COLO668 (cell line): Measurements from ENCODE around the gene TELO2.
A peak's percentile ranks its signal among the peaks of the same experiment; 100 is the strongest.

Experiments used
- DNase-seq: peaks from one replicate; lab custom pipeline; 2025; ENCODE audit not compliant: unreplicated experiment; lab: John Stamatoyannopoulos, UW

TELO2 gene

DNA sequence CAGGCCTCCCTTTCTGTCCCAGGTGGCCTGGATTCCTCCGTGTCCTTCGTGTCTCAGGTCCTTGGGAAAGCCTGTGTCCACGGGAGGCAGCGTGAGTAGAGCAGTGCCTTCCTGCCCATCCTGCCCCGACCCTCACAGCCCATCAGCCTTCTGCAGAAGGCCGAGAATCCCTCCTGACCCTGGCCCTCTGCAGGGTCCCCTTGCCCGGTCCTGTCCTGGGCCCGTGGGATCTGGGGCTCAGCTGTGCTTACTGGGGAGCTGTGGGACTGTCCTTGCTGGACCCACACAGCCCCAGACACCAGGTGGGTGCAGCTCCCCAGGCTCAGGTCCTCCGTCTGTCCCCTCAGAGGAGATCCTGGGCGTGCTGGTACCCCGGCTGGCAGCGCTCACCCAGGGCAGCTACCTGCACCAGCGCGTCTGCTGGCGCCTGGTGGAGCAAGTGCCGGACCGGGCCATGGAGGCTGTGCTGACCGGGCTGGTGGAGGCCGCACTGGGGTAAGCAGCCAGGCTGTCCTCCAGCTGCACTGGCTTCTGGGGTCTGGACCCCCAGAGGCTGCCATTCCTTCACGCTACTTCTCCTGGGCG is 3.9 kb downstream of the TELO2 start:
- no peak for DNase-seq

DNA sequence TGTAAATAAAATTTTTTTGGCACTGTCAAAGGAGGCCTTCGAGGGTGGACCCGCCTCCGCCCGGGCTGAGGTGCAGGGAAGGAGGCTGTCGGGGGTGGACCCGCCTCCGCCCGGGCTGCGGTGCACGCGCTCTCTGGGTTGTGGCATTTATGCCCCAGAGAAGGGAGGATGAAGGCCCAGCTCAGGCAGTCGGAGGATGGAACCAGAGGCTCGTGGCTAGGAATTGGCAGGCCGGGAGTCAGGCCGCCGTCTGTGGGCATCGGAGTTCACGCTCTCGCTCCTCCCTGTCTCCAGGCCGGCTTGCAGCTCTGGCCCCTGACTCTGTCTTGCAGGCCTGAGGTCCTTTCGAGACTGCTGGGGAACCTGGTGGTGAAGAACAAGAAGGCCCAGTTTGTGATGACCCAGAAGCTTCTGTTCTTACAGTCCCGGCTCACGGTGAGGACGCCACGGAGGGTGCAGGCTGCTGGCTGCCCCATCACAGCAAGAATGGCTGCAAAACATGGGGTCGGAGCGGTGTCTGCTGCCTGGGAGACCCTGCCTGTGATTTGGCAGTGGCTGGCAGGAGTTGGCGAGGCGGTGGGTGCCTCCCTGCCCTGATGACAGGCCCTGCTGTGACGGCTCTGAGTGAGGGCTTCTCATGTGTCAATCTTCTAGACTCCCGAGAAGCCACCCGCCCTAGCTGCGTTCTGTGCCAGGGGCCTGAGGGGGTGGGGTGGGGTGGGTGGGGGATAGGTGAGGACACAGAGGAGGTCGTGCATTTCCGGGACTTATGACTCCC is 5.9 kb downstream of the TELO2 start:
- DNase-seq: no peak

DNA sequence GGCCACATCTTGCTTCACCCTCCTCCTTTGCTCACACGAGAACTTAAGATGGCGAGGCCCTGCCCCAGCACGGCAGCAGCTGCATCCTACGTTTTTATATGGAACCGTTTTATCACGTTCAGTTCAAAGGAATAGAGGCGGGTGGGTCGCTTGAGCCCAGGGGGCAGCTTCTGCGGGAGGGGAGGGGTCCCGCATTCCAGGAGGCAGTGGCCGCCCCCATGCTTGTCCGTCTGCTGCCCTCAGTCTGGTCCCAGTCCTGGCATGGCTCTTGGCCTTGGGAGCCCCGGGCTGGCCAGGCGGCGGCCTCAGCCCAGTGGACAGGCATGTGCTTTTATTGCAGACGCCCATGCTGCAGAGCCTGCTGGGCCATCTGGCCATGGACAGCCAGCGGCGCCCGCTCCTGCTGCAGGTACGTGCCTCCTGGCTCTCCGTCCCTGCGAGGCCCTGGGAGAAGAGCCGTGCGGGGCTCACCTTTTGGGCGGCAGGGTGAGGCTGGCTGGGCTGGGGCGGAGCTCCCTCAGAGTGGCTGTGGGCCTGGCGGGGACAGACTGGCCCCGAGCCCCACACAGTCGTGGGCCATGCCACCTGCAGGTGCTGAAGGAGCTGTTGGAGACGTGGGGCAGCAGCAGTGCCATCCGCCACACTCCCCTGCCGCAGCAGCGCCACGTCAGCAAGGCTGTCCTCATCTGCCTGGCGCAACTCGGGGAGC is 6.8 kb downstream of the TELO2 start:
- DNase-seq: no peak

DNA sequence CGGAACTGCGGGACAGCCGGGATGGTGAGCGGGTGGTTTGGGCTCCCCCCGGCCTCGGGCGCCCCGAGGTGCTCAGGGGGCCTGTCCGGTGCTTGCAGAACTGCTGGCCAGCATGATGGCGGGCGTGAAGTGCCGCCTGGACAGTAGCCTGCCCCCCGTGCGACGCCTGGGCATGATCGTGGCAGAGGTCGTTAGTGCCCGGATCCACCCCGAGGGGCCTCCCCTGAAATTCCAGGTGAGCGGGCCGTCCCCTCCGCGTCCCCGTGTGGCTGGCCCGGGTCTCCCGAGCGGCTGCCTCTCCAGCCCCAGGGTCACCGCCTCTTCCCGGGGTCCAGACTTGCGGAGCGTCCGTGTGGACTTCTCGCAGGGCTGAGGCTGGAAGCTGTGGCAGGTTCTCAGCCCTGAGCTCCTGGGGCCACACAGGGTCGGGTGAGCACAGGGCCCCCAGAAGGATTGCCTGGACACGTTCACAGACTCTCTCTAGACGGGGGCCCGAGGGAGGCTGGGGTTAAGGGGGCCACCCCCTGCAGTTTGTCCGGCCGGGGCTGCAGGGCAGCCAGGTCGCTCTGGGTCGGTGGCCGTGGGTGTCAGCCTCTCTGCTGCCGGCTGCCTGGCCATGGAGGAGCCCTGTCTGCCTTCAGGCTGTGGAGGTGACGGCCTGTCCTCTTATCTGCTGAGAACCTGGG is 7.4 kb downstream of the TELO2 start:
- no peak for DNase-seq

DNA sequence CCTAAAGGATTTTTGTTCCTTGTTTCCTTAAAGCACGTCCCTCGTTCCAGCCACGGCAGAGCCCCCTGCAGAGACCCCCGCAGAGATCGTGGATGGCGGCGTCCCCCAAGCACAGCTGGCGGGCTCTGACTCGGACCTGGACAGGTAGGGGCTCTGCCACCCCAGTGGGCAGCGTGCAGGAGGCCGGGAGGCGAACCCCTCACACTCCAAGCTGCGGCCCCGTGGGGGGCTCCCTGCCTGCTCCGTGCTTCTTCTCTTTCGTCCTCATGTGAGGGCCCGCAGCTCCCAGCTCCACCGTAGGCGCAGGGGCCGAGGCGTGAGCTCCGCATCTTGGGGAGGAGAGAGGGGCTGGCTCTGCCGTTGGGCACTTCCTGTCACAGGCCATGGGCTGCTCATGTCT is 8.5 kb downstream of the TELO2 start:
- DNase-seq: no peak

DNA sequence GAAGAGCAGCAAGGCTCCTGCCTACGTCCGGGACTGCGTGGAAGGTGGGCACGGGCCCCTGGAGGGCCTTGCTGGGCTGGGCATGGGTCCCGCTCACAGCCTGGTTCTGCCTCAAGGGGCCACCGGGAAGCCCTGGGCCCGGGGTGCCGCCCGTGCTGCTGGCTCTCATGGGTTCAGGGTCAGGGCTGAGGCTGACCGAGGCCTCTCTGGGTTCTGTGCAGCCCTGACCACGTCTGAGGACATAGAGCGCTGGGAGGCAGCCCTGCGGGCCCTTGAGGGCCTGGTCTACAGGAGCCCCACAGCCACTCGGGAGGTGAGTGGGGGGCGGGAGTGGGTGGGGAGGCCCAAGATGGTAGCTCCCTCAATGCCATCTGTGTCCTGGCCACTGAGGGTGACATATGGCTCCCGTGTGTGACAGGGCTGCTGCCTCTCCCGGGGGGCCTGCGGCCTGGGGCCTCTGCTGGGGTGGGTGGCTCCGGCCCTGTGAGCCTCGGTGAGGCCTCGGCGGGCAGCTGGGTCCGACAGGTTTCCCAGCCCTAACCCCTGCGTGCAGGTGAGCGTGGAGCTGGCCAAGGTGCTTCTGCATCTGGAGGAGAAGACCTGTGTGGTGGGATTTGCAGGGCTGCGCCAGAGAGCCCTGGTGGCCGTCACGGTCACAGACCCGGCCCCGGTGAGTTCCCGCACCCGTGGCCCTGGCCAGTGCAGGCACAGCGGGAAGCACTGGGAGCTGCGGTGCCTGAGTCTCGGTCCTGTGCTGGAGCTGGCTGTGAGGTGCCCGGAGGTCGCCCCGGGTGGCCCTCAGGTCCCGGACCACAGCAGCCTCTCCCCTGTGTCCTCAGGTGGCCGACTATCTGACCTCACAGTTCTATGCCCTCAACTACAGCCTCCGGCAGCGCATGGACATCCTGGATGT is 9.2 kb downstream of the TELO2 start:
- no peak for DNase-seq

DNA sequence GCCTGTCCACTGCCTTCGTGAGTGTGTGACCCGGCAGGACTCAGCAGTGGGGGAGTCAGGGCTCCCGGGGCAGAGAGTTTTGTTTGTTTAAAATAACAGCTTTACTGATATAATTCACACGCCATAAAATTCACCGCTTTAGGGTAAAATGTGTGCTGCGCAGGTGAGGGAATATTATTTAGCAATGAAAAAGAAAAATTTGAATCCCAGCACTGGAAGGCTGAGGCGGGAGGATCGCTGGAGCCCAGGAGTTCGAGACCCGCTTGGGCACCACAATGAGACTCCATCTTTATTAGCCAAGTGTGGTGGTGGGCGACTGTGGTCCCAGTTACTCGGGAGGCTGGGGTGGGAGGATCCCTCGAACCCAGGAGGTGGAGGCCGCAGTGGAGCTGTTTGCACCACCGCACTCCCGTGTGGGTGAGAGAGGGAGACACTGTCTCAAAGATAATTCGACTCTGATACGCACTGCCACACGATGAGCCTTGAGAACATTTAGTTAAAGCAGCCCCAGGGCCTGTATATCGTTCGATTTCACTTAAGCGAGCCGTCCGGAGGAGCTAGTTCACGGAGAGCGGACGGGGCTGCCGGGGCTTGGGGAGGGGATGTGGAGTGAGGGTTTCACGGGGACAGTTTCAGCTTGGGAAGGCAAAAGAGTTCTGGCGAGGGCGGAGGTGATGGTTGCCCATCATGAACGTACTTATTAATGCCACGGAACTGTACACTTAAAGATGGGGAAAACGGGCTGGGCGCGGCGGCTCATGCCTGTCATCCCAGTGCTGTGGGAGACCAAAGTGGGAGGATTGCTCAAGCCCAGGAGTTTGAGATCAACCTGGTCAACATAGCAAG is 10.2 kb downstream of the TELO2 start:
- DNase-seq: no peak

DNA sequence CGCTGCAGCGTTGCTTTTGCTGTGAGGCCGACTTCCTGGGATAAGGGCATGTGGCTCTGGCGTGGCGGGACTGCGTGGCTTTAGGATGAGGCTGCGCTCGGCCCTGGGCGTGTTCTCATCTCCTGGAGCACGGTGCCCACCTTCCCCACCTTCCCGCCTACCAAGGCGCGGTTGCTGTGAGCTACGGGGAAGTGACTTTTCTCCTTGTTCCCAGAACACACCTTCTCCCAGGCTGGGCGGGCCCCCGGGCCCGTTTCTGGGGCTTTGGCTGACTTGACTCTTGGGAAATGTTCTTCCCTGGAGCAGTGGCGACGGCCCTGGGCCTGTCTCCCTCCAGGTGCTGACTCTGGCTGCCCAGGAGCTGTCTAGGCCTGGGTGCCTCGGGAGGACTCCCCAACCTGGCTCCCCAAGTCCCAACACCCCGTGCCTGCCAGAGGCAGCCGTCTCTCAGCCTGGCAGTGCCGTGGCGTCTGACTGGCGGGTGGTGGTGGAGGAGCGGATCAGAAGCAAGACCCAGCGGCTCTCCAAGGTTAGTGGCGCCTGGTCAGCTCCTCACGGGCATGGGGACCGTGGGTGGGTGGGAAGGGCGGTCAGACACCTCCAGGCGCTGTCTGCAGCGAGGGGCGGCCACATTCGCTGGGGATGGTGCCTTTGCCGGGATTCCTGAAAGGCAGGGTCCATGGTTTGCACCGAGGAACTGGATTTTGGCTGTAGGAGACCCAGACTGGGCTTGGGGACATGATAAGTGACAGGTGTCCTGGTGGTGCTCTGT is 12.1 kb downstream of the TELO2 start:
- DNase-seq: no peak

DNA sequence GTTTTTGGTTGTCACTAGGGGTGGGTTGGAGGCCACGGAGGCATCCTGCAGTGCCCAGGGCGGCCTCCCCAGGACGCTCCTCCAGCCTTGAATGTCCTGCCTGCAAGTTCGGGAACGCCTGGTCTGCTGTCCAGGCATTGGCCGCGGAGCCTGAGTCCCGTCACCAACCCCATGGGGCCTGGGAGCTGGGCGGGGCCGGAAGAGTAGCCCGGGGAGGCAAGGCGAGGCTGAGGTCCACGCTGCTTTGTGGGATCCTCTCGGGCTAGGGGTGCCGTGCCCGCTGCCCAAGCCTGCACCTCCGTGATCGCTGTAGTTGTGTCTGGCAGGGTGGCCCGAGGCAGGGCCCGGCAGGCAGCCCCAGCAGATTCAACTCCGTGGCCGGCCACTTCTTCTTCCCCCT is 12.8 kb downstream of the TELO2 start:
- no peak for DNase-seq

DNA sequence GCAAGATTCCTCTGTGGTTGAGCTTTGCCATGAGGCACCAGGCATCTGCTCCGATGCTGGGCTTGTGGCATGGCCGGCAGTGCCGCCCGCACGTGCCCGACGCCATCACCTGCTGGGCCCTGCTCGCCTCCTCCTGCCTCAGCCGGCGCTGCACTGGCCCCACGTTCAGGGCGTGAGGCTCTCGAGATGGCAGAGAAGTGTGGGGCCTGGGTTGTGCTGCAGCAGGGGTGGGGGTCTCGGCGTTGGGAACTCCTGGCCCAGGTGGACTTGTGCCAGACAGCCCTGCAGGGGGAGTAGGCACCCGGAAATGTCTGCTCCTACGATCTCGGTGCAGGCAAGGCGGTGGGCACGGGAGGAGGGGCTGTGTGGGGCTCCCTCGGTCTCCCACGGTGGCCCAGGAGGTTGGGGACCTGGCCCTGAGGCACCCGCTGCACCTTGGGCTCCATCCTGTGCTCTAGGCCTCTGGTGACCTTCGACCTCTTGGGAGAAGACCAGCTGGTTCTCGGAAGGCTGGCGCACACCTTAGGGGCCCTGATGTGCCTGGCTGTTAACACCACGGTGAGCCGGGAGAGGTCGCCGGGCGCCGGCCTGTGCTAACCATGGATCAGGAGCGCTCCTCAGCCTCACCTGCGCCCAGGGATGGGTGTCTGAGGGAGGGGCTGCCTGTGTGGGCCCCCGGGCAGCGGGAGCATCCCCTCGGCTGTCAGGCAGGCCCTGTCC is 13.5 kb downstream of the TELO2 start:
- no peak for DNase-seq

DNA sequence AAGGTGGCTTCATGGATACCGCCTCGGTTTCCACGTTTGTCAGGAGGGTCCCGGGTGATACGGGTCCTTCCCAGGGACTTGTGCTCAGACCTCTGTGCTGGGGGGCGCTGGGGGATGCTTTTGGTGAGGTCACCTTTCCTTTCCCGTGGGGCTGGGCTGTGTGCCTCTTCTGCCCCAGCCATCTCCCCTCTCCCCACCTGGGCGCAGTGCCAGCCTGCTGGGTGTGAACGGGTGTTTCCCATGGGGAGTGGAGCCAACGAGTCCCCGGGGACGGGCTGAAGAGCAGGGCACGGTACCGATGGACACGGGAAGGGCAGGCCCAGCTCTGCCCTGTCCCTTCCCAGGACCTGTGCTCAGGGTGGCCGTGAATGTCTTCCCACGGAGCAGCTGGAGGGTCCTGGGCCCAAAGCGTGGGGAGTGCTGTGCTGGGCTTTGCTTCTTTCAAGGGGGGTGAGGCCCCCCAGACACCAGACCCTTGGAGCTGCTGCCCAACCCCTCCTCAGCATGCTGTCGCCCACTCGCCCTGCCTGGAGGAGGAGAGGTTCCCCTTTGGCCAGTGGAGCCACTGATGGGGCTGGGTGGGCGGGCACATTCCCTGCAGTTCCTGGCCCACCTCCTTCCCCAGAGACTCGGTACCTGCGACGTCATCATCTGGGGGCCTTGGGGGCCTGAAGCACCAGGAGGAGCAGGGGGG is 15.5 kb downstream of the TELO2 start:
- DNase-seq: peak; percentile 32

DNA sequence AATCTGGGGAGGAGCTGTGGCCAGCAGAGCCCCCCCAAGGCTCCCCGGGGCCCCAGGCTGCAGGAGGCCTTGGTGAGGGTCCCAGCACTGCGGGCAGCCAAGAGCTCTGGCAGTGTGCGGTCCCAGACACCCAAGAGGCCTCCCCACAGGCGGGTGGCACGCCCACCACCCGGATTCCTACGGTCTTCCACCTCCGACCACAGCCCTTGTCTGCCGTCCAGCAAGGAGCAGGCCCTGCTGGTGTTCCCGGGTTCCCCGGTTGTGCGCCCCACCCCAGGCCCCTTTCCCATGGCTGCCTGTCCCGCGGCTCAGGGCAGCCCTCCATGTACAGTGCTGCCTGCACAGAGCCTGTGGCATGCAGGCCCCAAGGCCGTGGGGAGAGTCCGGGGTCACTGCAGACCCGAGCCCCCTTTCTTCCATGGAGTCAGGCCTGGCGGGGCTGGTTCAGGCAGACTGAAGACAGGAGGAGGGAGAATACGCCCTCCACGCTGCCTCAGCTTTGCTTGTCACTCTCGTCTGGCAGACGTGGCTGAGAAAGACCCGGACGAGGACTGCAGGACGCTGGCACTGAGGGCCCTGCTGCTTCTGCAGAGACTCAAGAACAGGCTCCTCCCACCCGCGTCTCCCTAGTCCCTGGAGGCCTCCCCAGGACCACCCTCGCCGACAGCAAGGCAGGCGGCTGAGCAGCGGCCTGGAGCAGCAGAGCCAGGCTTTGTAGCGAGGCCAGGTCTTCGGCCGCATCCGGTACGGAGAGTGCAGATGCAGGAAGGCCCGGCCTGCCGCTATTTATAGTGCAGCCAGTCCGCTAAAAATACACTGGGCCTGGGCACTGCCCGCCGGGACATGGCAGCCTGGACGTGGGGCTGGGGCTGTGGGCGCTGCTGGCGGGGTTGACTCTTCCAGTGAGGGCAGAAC is 16.4 kb downstream of the TELO2 start:
- DNase-seq: no peak

DNA sequence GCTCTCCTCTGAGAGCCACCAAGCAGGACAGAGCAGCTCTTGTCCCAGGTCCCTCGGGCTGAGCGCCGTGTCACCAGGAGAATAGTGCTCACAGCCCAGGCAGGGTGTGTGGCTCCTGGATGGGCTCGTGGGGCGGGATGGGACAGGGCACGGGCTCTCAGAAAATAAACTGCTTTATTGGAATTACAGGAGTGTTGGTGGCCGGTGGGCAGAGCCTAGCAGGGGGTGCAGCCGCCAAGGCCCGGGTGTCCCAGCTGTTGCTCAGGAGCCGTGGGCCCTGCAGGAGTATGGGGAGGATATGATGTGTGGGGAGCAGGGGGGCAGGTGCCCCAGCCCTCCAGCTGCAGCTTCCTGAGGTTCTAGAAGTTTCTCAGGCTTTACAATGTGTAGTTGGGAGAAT is 17.1 kb downstream of the TELO2 start:
- no peak for DNase-seq

DNA sequence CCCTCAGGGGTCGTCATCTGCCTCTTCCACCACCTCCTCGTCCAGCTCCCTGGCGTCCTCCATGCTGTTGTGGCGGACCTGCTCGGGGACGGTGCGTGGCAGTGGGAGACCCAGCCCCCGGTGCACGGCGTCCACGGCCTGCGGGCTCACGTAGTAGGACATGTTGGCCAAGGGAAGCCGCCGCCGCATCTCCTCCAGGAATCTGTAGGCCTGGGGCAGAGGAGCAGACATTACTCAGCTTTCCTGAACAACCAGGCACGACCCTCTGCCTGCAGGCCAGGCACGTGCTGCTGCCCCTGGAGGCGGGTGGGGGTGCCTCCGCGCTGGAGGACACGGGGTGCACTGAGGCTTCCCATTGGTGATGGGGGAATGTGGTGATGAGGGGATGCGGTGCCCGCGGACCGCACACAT is 17.8 kb downstream of the TELO2 start:
- no peak for DNase-seq

DNA sequence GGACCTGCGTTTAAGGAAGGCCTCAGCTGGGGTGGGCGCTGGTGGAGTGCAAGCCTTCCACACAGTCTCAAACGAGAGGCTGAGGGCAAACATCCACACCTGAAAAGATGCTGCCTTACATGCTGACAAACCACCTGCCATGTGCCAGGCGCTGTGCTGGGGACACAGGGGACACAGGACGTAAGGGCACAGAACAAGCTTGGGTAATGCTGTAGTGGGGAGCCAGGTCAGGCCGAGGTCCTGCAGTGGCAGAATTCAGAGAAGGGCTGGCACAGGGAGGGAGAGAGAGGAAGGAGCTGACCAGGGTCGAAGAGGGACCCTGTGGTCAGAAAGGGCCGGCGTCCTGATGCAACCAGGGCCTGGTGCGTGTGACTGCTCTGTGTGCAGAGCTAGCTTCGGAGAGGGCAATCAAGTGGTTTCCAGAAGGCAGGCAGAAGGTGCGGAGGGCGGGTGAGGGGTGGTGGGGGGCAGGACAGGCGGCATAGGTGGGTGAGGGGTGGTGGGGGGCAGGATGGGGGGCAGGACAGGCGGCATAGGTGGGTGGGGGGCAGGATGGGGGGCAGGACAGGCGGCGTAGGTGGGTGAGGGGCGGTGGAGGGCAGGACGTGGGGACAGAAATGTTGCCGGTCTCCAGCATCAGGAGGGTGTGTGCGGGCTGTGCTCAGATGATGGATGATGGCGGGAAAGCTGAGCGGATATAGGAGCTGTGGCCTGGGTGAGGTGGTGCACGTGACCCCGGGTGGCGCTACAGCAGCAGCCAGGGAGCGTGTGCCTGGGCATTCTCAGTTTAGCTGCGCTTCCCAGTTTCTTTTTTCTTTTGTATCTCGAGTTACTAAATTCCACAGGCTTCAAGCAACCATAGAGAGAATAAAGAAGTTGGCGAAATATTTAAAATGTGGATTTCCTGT is 18.8 kb downstream of the TELO2 start:
- no peak for DNase-seq

DNA sequence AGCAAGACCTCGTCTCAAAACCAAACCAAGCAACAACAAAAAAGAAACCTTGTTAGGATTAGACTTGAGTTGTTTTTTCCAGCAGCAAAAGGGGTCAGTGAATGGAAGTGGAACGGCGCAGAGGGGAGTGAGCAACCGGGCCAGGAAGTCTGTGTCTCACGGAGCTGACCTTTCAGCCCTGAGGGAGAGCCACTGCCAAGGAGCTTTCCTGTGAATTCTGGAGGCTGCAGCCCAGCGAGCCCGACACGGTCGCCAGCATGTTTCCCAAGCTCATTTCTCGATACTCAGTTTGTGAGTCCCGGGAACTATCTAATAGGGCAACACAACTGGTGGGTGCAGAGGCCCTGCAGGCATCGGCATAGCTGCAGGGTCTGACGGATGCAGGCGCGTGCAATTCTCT is 19.6 kb downstream of the TELO2 start:
- DNase-seq: no peak
